SK-N-SH (cell line): ENCODE measurements around the gene IGFBP3.

Experiments
- FOXM1 ChIP-seq: IDR thresholded peaks from 2 replicates; pipeline ENCODE4 v1.4.0; 2012; ENCODE audit warnings: low read depth, mild to moderate bottlenecking
- RFX5 ChIP-seq: IDR thresholded peaks from 2 replicates; pipeline ENCODE4 v1.6.1; 2012; ENCODE audit warnings: mild to moderate bottlenecking, improper control_type of control experiment, low read length
- TF ChIP-seq, protein P1 (sequence below): IDR thresholded peaks from 2 replicates; pipeline ENCODE4 v1.4.0; 2012; ENCODE audit warnings: low read depth

- TF ChIP-seq, protein P1, sequence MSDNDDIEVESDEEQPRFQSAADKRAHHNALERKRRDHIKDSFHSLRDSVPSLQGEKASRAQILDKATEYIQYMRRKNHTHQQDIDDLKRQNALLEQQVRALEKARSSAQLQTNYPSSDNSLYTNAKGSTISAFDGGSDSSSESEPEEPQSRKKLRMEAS = no peak
- TF ChIP-seq RFX5 = no peak
- no peak for TF ChIP-seq FOXM1
Observed at GRCh38 chr7:45888185-45888992, 32.7 kb downstream of the IGFBP3 start, which contains the start of gene IGFBP1.
